ENCODE measurements around the gene PLD2. TPM values are rescaled to one million over a fixed set of nuclear protein-coding genes. Genes with fewer than 3 reads are reported as not detected.

PLD2 gene
- total RNA-seq, 1 donor from 2014 or later: 16.6 TPM

- DNase-seq (ENCODE audit: low spot score): peak; percentile 69
Measured at GRCh38 chr17:4833941-4834680, 27.2 kb downstream of the PLD2 start.

- DNase-seq (ENCODE audit: low spot score): no peak
Measured at GRCh38 chr17:4834681-4835020, 27.7 kb downstream of the PLD2 start.

GRCh38 chr17:4836221-4836620 lies 29.3 kb downstream of the PLD2 start:
- DNase-seq (ENCODE audit: low spot score): no peak

- DNase-seq (ENCODE audit: low spot score): no peak
Measured at GRCh38 chr17:4837471-4838308, 30.7 kb downstream of the PLD2 start.

GRCh38 chr17:4838309-4838785 lies 31.4 kb downstream of the PLD2 start:
- DNase-seq (ENCODE audit: low spot score): no peak

- DNase-seq (ENCODE audit: low spot score): no peak
Measured at GRCh38 chr17:4839221-4839620, 32.3 kb downstream of the PLD2 start.

- DNase-seq (ENCODE audit: low spot score): no peak
Measured at GRCh38 chr17:4839965-4840892, 33.3 kb downstream of the PLD2 start.

- no peak for DNase-seq (ENCODE audit: low spot score)
Measured at GRCh38 chr17:4840893-4841242, 33.9 kb downstream of the PLD2 start.

- no peak for DNase-seq (ENCODE audit: low spot score)
Measured at GRCh38 chr17:4842376-4842775, 35.4 kb downstream of the PLD2 start.

- DNase-seq (ENCODE audit: low spot score): no peak
Measured at GRCh38 chr17:4843321-4844000, 36.5 kb downstream of the PLD2 start.

GRCh38 chr17:4845118-4845517 lies 38.2 kb downstream of the PLD2 start:
- no peak for DNase-seq (ENCODE audit: low spot score)

- no peak for DNase-seq (ENCODE audit: low spot score)
Measured at GRCh38 chr17:4846635-4847390, 39.9 kb downstream of the PLD2 start.

GRCh38 chr17:4849011-4849536 lies 42.1 kb downstream of the PLD2 start:
- DNase-seq (ENCODE audit: low spot score): peak; percentile 52

- DNase-seq (ENCODE audit: low spot score): no peak
Measured at GRCh38 chr17:4850246-4850645, 43.3 kb downstream of the PLD2 start.

GRCh38 chr17:4851084-4851483 lies 44.1 kb downstream of the PLD2 start:
- DNase-seq (ENCODE audit: low spot score): no peak

- DNase-seq (ENCODE audit: low spot score): no peak
Measured at GRCh38 chr17:4852567-4853207, 45.7 kb downstream of the PLD2 start.

- DNase-seq (ENCODE audit: low spot score): no peak
Measured at GRCh38 chr17:4853208-4853671, 46.3 kb downstream of the PLD2 start.

- peak; percentile 82 for DNase-seq (ENCODE audit: low spot score)
Measured at GRCh38 chr17:4854111-4854681, 47.2 kb downstream of the PLD2 start.

GRCh38 chr17:4856271-4856936 lies 49.5 kb downstream of the PLD2 start:
- no peak for DNase-seq (ENCODE audit: low spot score)

Measured in umbilical cord (tissue), 2 donors.